Measurements from ENCODE around the gene PDE1C. TPM values are rescaled to one million over a fixed set of nuclear protein-coding genes. Genes with fewer than 3 reads are reported as not detected.

The PDE1C gene
- total RNA-seq, 8 experiments from 2014 or later: 0.49 to 140 (median 19.3) TPM

- no peak overlapping the region for H3K27ac ChIP-seq
- 10 to 61% (median 47%) methylated on average over 1 to 4 of the region's 6 CpGs; no CpG with 5 or more reads in 2 of the 10 experiments for WGBS, 10 experiments
- in situ Hi-C loops (cut with MboI; ENCODE audit: low pct_unique_long_range_greater_than_20kb in 2 of 9, low sequenced_read_pairs in 9 of 9, unreplicated experiment in 9 of 9): no loop called here
- peak overlapping the region; percentile 36 to 44 (median 40) for H3K4me3 ChIP-seq
- H3K4me1 ChIP-seq (replicated peaks in 1 of 2): peaks cover 0 to 4% of the 10 kb centered on the region in 2 donors
- ATAC-seq (replicated peaks in 6 of 8): no peak
These were observed 1.4 kb upstream of the PDE1C start for GRCh38 chr7:32071466-32072091.

GRCh38 chr7:32070051-32070405 is 179 bp downstream of the PDE1C start:
- Histone ChIP-seq H3K27ac (no peak overlapping the region), H3K4me1 (replicated peaks in 1 of 2) (peaks cover 0 to 4% of the 10 kb centered on the region in 2 donors)

GRCh38 chr7:32069116-32069650 is 1.0 kb downstream of the PDE1C start:
- H3K4me3 ChIP-seq: peak overlapping the region in 1 of 5 donors; percentile 44
- no peak overlapping the region for H3K27ac ChIP-seq

More at GRCh38 chr7:32070051-32070405, 179 bp downstream of the PDE1C start:
- H3K4me3 ChIP-seq: peak overlapping the region; percentile 36 to 44 (median 40)
- peak in 3 of 8 experiments; percentile 2 to 5 (median 3) for ATAC-seq (replicated peaks in 6 of 8)
- in situ Hi-C loops (cut with MboI; ENCODE audit: low pct_unique_long_range_greater_than_20kb in 2 of 9, low sequenced_read_pairs in 9 of 9, unreplicated experiment in 9 of 9): no loop called here
- 0 to 10% (median 2%) methylated on average over 1 to 9 of the region's 9 CpGs; no CpG with 5 or more reads in 2 of the 10 experiments for WGBS, 10 experiments

GRCh38 chr7:32068411-32069101 is 1.7 kb downstream of the PDE1C start:
- H3K4me1 ChIP-seq (replicated peaks in 1 of 2): peaks cover 0 to 4% of the 10 kb centered on the region in 2 donors
- in situ Hi-C loops (cut with MboI; ENCODE audit: low pct_unique_long_range_greater_than_20kb in 2 of 9, low sequenced_read_pairs in 9 of 9, unreplicated experiment in 9 of 9): no loop called here
- peak in 2 of 8 experiments; percentile 14 to 30 for ATAC-seq (replicated peaks in 6 of 8)
- peak overlapping the region in 1 of 5 donors; percentile 44 for H3K4me3 ChIP-seq
- 5 to 90% (median 72%) methylated on average over 2 to 11 of the region's 11 CpGs for WGBS, 10 experiments
- no peak overlapping the region for H3K27ac ChIP-seq

More at GRCh38 chr7:32069116-32069650, 1.0 kb downstream of the PDE1C start:
- peaks cover 0 to 4% of the 10 kb centered on the region in 2 donors for H3K4me1 ChIP-seq (replicated peaks in 1 of 2)
- in situ Hi-C loops (cut with MboI; ENCODE audit: low pct_unique_long_range_greater_than_20kb in 2 of 9, low sequenced_read_pairs in 9 of 9, unreplicated experiment in 9 of 9): no loop called here
- no peak for ATAC-seq (replicated peaks in 6 of 8)

GRCh38 chr7:32066441-32066840 is 3.8 kb downstream of the PDE1C start:
- H3K4me1 ChIP-seq (replicated peaks in 1 of 2): peaks cover 0 to 4% of the 10 kb centered on the region in 2 donors
- no peak overlapping the region for H3K27ac ChIP-seq
- 17 to 60% (median 31%) methylated on average over 1 to 2 of the region's 2 CpGs; no CpG with 5 or more reads in 2 of the 10 experiments for WGBS, 10 experiments
- no peak overlapping the region for H3K4me3 ChIP-seq
- in situ Hi-C loops (cut with MboI; ENCODE audit: low pct_unique_long_range_greater_than_20kb in 2 of 9, low sequenced_read_pairs in 9 of 9, unreplicated experiment in 9 of 9): no loop called here
- no peak for ATAC-seq (replicated peaks in 6 of 8)

GRCh38 chr7:32063614-32064013 is 6.6 kb downstream of the PDE1C start:
- H3K4me1 ChIP-seq (replicated peaks in 1 of 2): no peaks in the 10 kb centered on the region
- in situ Hi-C loops (cut with MboI; ENCODE audit: low pct_unique_long_range_greater_than_20kb in 2 of 9, low sequenced_read_pairs in 9 of 9, unreplicated experiment in 9 of 9): no loop called here
- ATAC-seq (replicated peaks in 6 of 8): no peak
- no peak overlapping the region for H3K4me3 ChIP-seq
- no peak overlapping the region for H3K27ac ChIP-seq
- WGBS, 10 experiments: 32 to 96% (median 89%) methylated on average over 2 to 5 of the region's 5 CpGs

- Histone ChIP-seq H3K4me1 (replicated peaks in 1 of 2) (no peaks in the 10 kb centered on the region), H3K27ac (no peak overlapping the region), H3K4me3 (no peak overlapping the region)
- WGBS, 10 experiments: 0 to 100% (median 70%) methylated on average over 1 to 5 of the region's 5 CpGs; no CpG with 5 or more reads in 2 of the 10 experiments
- in situ Hi-C loops (cut with MboI; ENCODE audit: low pct_unique_long_range_greater_than_20kb in 2 of 9, low sequenced_read_pairs in 9 of 9, unreplicated experiment in 9 of 9): no loop called here
- peak in 1 of 8 experiments; percentile 23 for ATAC-seq (replicated peaks in 6 of 8)
These were observed 8.1 kb downstream of the PDE1C start for GRCh38 chr7:32062150-32062549.

- Histone ChIP-seq H3K4me1 (replicated peaks in 1 of 2) (no peaks in the 10 kb centered on the region), H3K4me3 (no peak overlapping the region), H3K27ac (no peak overlapping the region)
- WGBS, 10 experiments: 0 to 100% (median 90%) methylated on average over 1 to 2 of the region's 3 CpGs; no CpG with 5 or more reads in 3 of the 10 experiments
- in situ Hi-C loops (cut with MboI; ENCODE audit: low pct_unique_long_range_greater_than_20kb in 2 of 9, low sequenced_read_pairs in 9 of 9, unreplicated experiment in 9 of 9): no loop called here
- ATAC-seq (replicated peaks in 6 of 8): no peak
These were observed 8.9 kb downstream of the PDE1C start for GRCh38 chr7:32061346-32061745.

- in situ Hi-C loops (cut with MboI; ENCODE audit: low pct_unique_long_range_greater_than_20kb in 2 of 9, low sequenced_read_pairs in 9 of 9, unreplicated experiment in 9 of 9): no loop called here
- Histone ChIP-seq H3K4me3 (no peak overlapping the region), H3K4me1 (replicated peaks in 1 of 2) (no peaks in the 10 kb centered on the region), H3K27ac (no peak overlapping the region)
- WGBS, 10 experiments: 0 to 34% (median 13%) methylated on average over 1 to 4 of the region's 6 CpGs
- ATAC-seq (replicated peaks in 6 of 8): peak in 4 of 8 experiments; percentile 5 to 20 (median 14)
These were observed 10.8 kb downstream of the PDE1C start for GRCh38 chr7:32059289-32060011.

- in situ Hi-C loops (cut with MboI; ENCODE audit: low pct_unique_long_range_greater_than_20kb in 2 of 9, low sequenced_read_pairs in 9 of 9, unreplicated experiment in 9 of 9): no loop called here
- no peak overlapping the region for H3K27ac ChIP-seq
- no peak overlapping the region for H3K4me3 ChIP-seq
- H3K4me1 ChIP-seq (replicated peaks in 1 of 2): no peaks in the 10 kb centered on the region
- ATAC-seq (replicated peaks in 6 of 8): peak in 4 of 8 experiments; percentile 24 to 83 (median 80)
- 31 to 94% (median 79%) methylated on average over 1 to 5 of the region's 5 CpGs; no CpG with 5 or more reads in 2 of the 10 experiments for WGBS, 10 experiments
These were observed 12.2 kb downstream of the PDE1C start for GRCh38 chr7:32058002-32058401.

- H3K27ac ChIP-seq: no peak overlapping the region
- WGBS, 10 experiments: 0 to 80% (median 40%) methylated on average over 1 of the region's 1 CpG; no CpG with 5 or more reads in 3 of the 10 experiments
- in situ Hi-C loops (cut with MboI; ENCODE audit: low pct_unique_long_range_greater_than_20kb in 2 of 9, low sequenced_read_pairs in 9 of 9, unreplicated experiment in 9 of 9): no loop called here
- no peaks in the 10 kb centered on the region for H3K4me1 ChIP-seq (replicated peaks in 1 of 2)
- no peak for ATAC-seq (replicated peaks in 6 of 8)
- no peak overlapping the region for H3K4me3 ChIP-seq
These were observed 13.4 kb downstream of the PDE1C start for GRCh38 chr7:32056767-32057166.

- Histone ChIP-seq H3K27ac (no peak overlapping the region), H3K4me1 (replicated peaks in 1 of 2) (peaks cover 0 to 5% of the 10 kb centered on the region in 2 donors), H3K4me3 (no peak overlapping the region)
- no peak for ATAC-seq (replicated peaks in 6 of 8)
- WGBS, 10 experiments: 0 to 100% (median 93%) methylated on average over 1 to 3 of the region's 3 CpGs; no CpG with 5 or more reads in 3 of the 10 experiments
- in situ Hi-C loops (cut with MboI; ENCODE audit: low pct_unique_long_range_greater_than_20kb in 2 of 9, low sequenced_read_pairs in 9 of 9, unreplicated experiment in 9 of 9): no loop called here
These were observed 17.0 kb downstream of the PDE1C start for GRCh38 chr7:32053204-32053603.

GRCh38 chr7:32051128-32051527 is 19.1 kb downstream of the PDE1C start:
- WGBS, 10 experiments: 52 to 96% (median 80%) methylated on average over 1 to 5 of the region's 5 CpGs; no CpG with 5 or more reads in 2 of the 10 experiments
- in situ Hi-C loops (cut with MboI; ENCODE audit: low pct_unique_long_range_greater_than_20kb in 2 of 9, low sequenced_read_pairs in 9 of 9, unreplicated experiment in 9 of 9): no loop called here

More at GRCh38 chr7:32051128-32051527, 19.1 kb downstream of the PDE1C start:
- H3K4me3 ChIP-seq: no peak overlapping the region
- H3K27ac ChIP-seq: no peak overlapping the region
- peaks cover 0 to 5% of the 10 kb centered on the region in 2 donors for H3K4me1 ChIP-seq (replicated peaks in 1 of 2)
- no peak for ATAC-seq (replicated peaks in 6 of 8)
